Colonic mucosa (tissue), 4 donors: ENCODE measurements around the gene NTSR1. TPM values are rescaled to one million over a fixed set of nuclear protein-coding genes. Genes with fewer than 3 reads are reported as not detected.

ENCODE experiments used
- DNase-seq: peaks from one replicate; pipeline ENCODE4 v3.0.0-alpha.2; 2020
- H3K27ac ChIP-seq: fragments of 200-600 bp; one replicate; pipeline ENCODE4 v1.8.0; 2021
- H3K27me3 ChIP-seq: fragments of 200-600 bp; one replicate; pipeline ENCODE4 v1.8.0; 2021
- H3K36me3 ChIP-seq: fragments of 200-600 bp; one replicate; pipeline ENCODE4 v1.8.0; 2021
- H3K4me1 ChIP-seq: fragments of 200-600 bp; one replicate; pipeline ENCODE4 v1.8.0; 2021; ENCODE audit warnings: mild to moderate bottlenecking
- H3K4me3 ChIP-seq: fragments of 200-600 bp; one replicate; pipeline ENCODE4 v1.8.0; 2021
- H3K9ac ChIP-seq, 2 donors: one replicate each; pipeline ENCODE4 v1.7.0; 2013; ENCODE audit warnings: control low read depth in 2 of 2, low read depth in 2 of 2, low read length in 2 of 2
- H3K9me3 ChIP-seq: fragments of 200-600 bp; one replicate; pipeline ENCODE4 v1.8.0; 2021
- CTCF ChIP-seq: fragments of 200-600 bp; IDR thresholded peaks from one replicate; pipeline ENCODE4 v1.8.0; 2022; ENCODE audit warnings: antibody characterized with exemption, mild to moderate bottlenecking
- intact Hi-C: fragments of 100-400 bp; cut with DNase I; formaldehyde crosslinking; loops from one replicate; pipeline ENCODE4 v1.14.1; 2022
- total RNA-seq, 2 donors: library from RNA; stranded (reverse); fragmentation: NEBNext Ultra II Directional in 1 of 2; extraction: Animal tissue kit (Norgen Biotek cat#: 25700) in 1 of 2; gene quantifications; one replicate each; pipeline ENCODE4 v1.2.1, GENCODE V29; 2021
- donor health status: healthy.
- donor health status: DM: no; HTN: no; CAD: no.
- donor health status: DM: no; HTN: no; CAD: no.

NTSR1 gene
- total RNA-seq: 1 to 10 TPM in 1 of 2 donors, under 1 TPM in 1; 0.05 to 2.9 TPM

GRCh38 chr20:62708591-62709536 lies at the start of gene NTSR1:
TSS of gene NTSR1 (plus strand) at chr20:62708836. CDS start at chr20:62709208, 372 bp downstream.
- Histone ChIP-seq H3K9ac (no peak within 1 kb of the TSS), H3K4me1 (no peaks in the 10 kb centered on the region), H3K4me3 (peak within 1 kb of the TSS; percentile 5), H3K36me3 (no peaks in the 10 kb centered on the region), H3K9me3 (no peaks in the 10 kb centered on the region), H3K27me3 (peaks cover 33% of the 10 kb centered on the region), H3K27ac (no peak within 1 kb of the TSS)
- TF ChIP-seq CTCF: no peak
- DNase-seq: no peak
- intact Hi-C loops: no loop called here

GRCh38 chr20:62659488-62660239 lies 49.0 kb upstream of the NTSR1 start:
- Histone ChIP-seq H3K27ac (no peak overlapping the region), H3K36me3 (no peaks in the 10 kb centered on the region), H3K27me3 (no peaks in the 10 kb centered on the region), H3K9ac (no peak overlapping the region), H3K4me1 (no peaks in the 10 kb centered on the region), H3K9me3 (no peaks in the 10 kb centered on the region), H3K4me3 (no peak overlapping the region)
- intact Hi-C loops: no loop called here
- DNase-seq: no peak
- no peak for TF ChIP-seq CTCF

- no peak for TF ChIP-seq CTCF
- H3K27me3 ChIP-seq: no peaks in the 10 kb centered on the region
- no peak for DNase-seq
- H3K4me1 ChIP-seq: no peaks in the 10 kb centered on the region
- H3K9ac ChIP-seq: no peak overlapping the region
- H3K36me3 ChIP-seq: no peaks in the 10 kb centered on the region
- no peak overlapping the region for H3K27ac ChIP-seq
- no peak overlapping the region for H3K4me3 ChIP-seq
- H3K9me3 ChIP-seq: no peaks in the 10 kb centered on the region
- intact Hi-C loops: no loop called here
Observed at GRCh38 chr20:62660240-62660615, 48.4 kb upstream of the NTSR1 start.

- Histone ChIP-seq H3K27ac (no peak overlapping the region), H3K9me3 (no peaks in the 10 kb centered on the region), H3K4me3 (no peak overlapping the region), H3K27me3 (no peaks in the 10 kb centered on the region), H3K4me1 (no peaks in the 10 kb centered on the region), H3K36me3 (no peaks in the 10 kb centered on the region), H3K9ac (no peak overlapping the region)
- TF ChIP-seq CTCF: no peak
- DNase-seq: no peak
- intact Hi-C loops: no loop called here
Observed at GRCh38 chr20:62660768-62661167, 47.9 kb upstream of the NTSR1 start.

- intact Hi-C loops: no loop called here
- H3K9ac ChIP-seq: no peak overlapping the region
Observed at GRCh38 chr20:62661647-62662046, 47.0 kb upstream of the NTSR1 start.

More at GRCh38 chr20:62661647-62662046, 47.0 kb upstream of the NTSR1 start:
- no peak for DNase-seq
- peaks cover 6% of the 10 kb centered on the region for H3K4me1 ChIP-seq
- H3K4me3 ChIP-seq: no peak overlapping the region
- no peak overlapping the region for H3K27ac ChIP-seq
- TF ChIP-seq CTCF: no peak
- no peaks in the 10 kb centered on the region for H3K27me3 ChIP-seq
- H3K9me3 ChIP-seq: no peaks in the 10 kb centered on the region
- no peaks in the 10 kb centered on the region for H3K36me3 ChIP-seq
